IMR-90 (cell line): ENCODE measurements around the gene TAF4. TPM values are rescaled to one million over a fixed set of nuclear protein-coding genes. Genes with fewer than 3 reads are reported as not detected.

ENCODE experiments used
- ATAC-seq: fragments of 200-7000 bp; cut with Tn5 transposase; 2 replicates; pipeline ENCODE4 v1.9.1; 2020; ENCODE audit warnings: low read depth, mild to moderate bottlenecking, moderate library complexity
- BruUV-seq: library from RNA; stranded (reverse); fragments of 400-500 nt; replicated peaks from 2 replicates; lab custom pipeline; 2021; lab: Mats Ljungman, UMichigan
- CTCF ChIA-PET: fragments of 300-600 bp; formaldehyde crosslinking; extraction: SDS; loops from one replicate; lab custom pipeline; 2021; ENCODE audit warnings: antibody characterized with exemption; lab: Yijun Ruan, JAX
- POLR2A ChIA-PET: fragments of 300-600 bp; sonication (Branson Sonifier 250); formaldehyde crosslinking; loops from one replicate; lab custom pipeline; 2022; ENCODE audit warnings: antibody characterized with exemption; ENCODE audit not compliant: unreplicated experiment; lab: Charles Lee
- DNase-seq: peaks from one replicate; pipeline ENCODE4 v3.0.0; 2013
- H2AFZ ChIP-seq: replicated peaks from 2 replicates; pipeline ENCODE3; 2013; ENCODE audit warnings: low read length, mild to moderate bottlenecking; ENCODE audit not compliant: poor library complexity
- H2AK5ac ChIP-seq: 2 replicates; pipeline ENCODE4 v1.6.1; 2013; ENCODE audit warnings: low read depth, low read length, inconsistent platforms
- H2AK9ac ChIP-seq: replicated peaks from 2 replicates; pipeline ENCODE3; 2013; ENCODE audit warnings: mild to moderate bottlenecking, low read depth, low read length, moderate library complexity; ENCODE audit not compliant: poor library complexity
- H2BK120ac ChIP-seq: 2 replicates; pipeline ENCODE4 v1.6.1; 2013; ENCODE audit warnings: low read depth, low read length, inconsistent platforms
- H2BK15ac ChIP-seq: 3 replicates; pipeline ENCODE4 v1.6.1; 2013; ENCODE audit warnings: low read depth, low read length, inconsistent platforms
- H2BK20ac ChIP-seq: 2 replicates; pipeline ENCODE4 v1.6.1; 2013; ENCODE audit warnings: low read depth, mild to moderate bottlenecking, inconsistent platforms, low read length, moderate library complexity
- H2BK5ac ChIP-seq: 2 replicates; pipeline ENCODE4 v1.6.1; 2013; ENCODE audit warnings: mild to moderate bottlenecking, low read depth, low read length, inconsistent platforms; ENCODE audit not compliant: poor library complexity, severe bottlenecking
- H3K14ac ChIP-seq: replicated peaks from 2 replicates; pipeline ENCODE4 v1.6.1; 2013; ENCODE audit warnings: low read depth, low read length, inconsistent platforms
- H3K18ac ChIP-seq: 2 replicates; pipeline ENCODE4 v1.6.1; 2013; ENCODE audit warnings: low read depth, low read length, control low read depth
- H3K23ac ChIP-seq: 2 replicates; pipeline ENCODE4 v1.6.1; 2013; ENCODE audit warnings: low read depth, low read length, inconsistent platforms
- H3K27ac ChIP-seq: 2 replicates; pipeline ENCODE4 v1.5.1; 2013; ENCODE audit warnings: mild to moderate bottlenecking, control low read depth, low read length; ENCODE audit not compliant: insufficient read depth
- H3K27me3 ChIP-seq: 2 replicates; pipeline ENCODE4 v1.6.1; 2013; ENCODE audit warnings: low read length; ENCODE audit not compliant: control insufficient read depth, insufficient read depth
- H3K36me3 ChIP-seq: 2 replicates; pipeline ENCODE4 v1.6.1; 2013; ENCODE audit warnings: low read length, mixed read lengths; ENCODE audit not compliant: control insufficient read depth, insufficient read depth
- H3K4ac ChIP-seq: 2 replicates; pipeline ENCODE4 v1.6.1; 2013; ENCODE audit warnings: low read depth, low read length, inconsistent platforms
- H3K4me1 ChIP-seq: 2 replicates; pipeline ENCODE4 v1.6.1; 2013; ENCODE audit warnings: low read length, mixed read lengths; ENCODE audit not compliant: control insufficient read depth, insufficient read depth
- H3K4me2 ChIP-seq: 2 replicates; pipeline ENCODE4 v1.6.1; 2013; ENCODE audit warnings: low read depth, mild to moderate bottlenecking, control low read depth, low read length, moderate library complexity
- H3K4me3 ChIP-seq: 2 replicates; pipeline ENCODE4 v1.5.1; 2013; ENCODE audit warnings: low read depth, mild to moderate bottlenecking, control low read depth, low read length, moderate library complexity; ENCODE audit not compliant: insufficient read depth
- H3K56ac ChIP-seq: 2 replicates; pipeline ENCODE4 v1.6.1; 2013; ENCODE audit warnings: low read length, inconsistent platforms; ENCODE audit not compliant: insufficient read depth; ENCODE audit errors: extremely low read depth
- H3K79me1 ChIP-seq, 2 experiments: 2 replicates each; pipeline ENCODE4 v1.6.1; 2013; ENCODE audit warnings: low read length in 2 of 2, inconsistent platforms in 1 of 2, low read depth in 1 of 2
- H3K9ac ChIP-seq: 2 replicates; pipeline ENCODE4 v1.6.1; 2013; ENCODE audit warnings: low read depth, low read length, control low read depth
- H3K9me1 ChIP-seq: 2 replicates; pipeline ENCODE4 v1.6.1; 2013; ENCODE audit warnings: low read length, inconsistent platforms; ENCODE audit not compliant: insufficient read depth
- H3K9me3 ChIP-seq: 2 replicates; pipeline ENCODE4 v1.6.1; 2013; ENCODE audit warnings: low read length; ENCODE audit not compliant: control insufficient read depth, insufficient read depth
- H4K20me1 ChIP-seq: 2 replicates; pipeline ENCODE4 v1.6.1; 2013; ENCODE audit warnings: low read length, inconsistent platforms; ENCODE audit not compliant: insufficient read depth
- H4K5ac ChIP-seq: 2 replicates; pipeline ENCODE4 v1.6.1; 2013; ENCODE audit warnings: mild to moderate bottlenecking, low read depth, low read length, control low read depth
- H4K8ac ChIP-seq, 2 experiments: 2 replicates each; pipeline ENCODE4 v1.6.1; 2013; ENCODE audit warnings: low read depth in 2 of 2, low read length in 2 of 2, control low read depth in 1 of 2, inconsistent platforms in 1 of 2
- H4K91ac ChIP-seq: 2 replicates; pipeline ENCODE4 v1.6.1; 2013; ENCODE audit warnings: low read depth, low read length, inconsistent platforms; ENCODE audit not compliant: insufficient read depth
- BHLHE40 ChIP-seq: fragments of 150-350 bp; IDR thresholded peaks from 2 replicates; pipeline ENCODE4 v1.6.1; 2016; ENCODE audit warnings: mild to moderate bottlenecking, low read depth, low read length
- CEBPB ChIP-seq: IDR thresholded peaks from 2 replicates; pipeline ENCODE4 v1.6.1; 2012; ENCODE audit warnings: low read depth, low read length, improper control_type of control experiment
- CHD1 ChIP-seq: IDR thresholded peaks from 2 replicates; pipeline ENCODE4 v1.6.1; 2012; ENCODE audit warnings: low read depth, low read length, improper control_type of control experiment
- FOS ChIP-seq: fragments of 150-350 bp; IDR thresholded peaks from 2 replicates; pipeline ENCODE4 v1.6.1; 2016; ENCODE audit warnings: low read depth, low read length
- MAFK ChIP-seq: IDR thresholded peaks from 2 replicates; pipeline ENCODE4 v1.6.1; 2012; ENCODE audit warnings: low read depth, low read length, improper control_type of control experiment
- MAZ ChIP-seq: IDR thresholded peaks from 2 replicates; pipeline ENCODE4 v1.6.1; 2012; ENCODE audit warnings: low read depth, mild to moderate bottlenecking, low read length, improper control_type of control experiment, moderate library complexity, borderline replicate concordance
- MXI1 ChIP-seq: IDR thresholded peaks from 2 replicates; pipeline ENCODE4 v1.6.1; 2012; ENCODE audit warnings: low read depth, mild to moderate bottlenecking, low read length, moderate library complexity, borderline replicate concordance
- NFE2L2 ChIP-seq: fragments of 150-350 bp; IDR thresholded peaks from 2 replicates; pipeline ENCODE4 v1.6.1; 2016; ENCODE audit warnings: low read depth, mild to moderate bottlenecking, low read length
- POLR2A ChIP-seq: IDR thresholded peaks from 2 replicates; pipeline ENCODE4 v1.6.1; 2012; ENCODE audit warnings: mild to moderate bottlenecking, low read depth, low read length
- RAD21 ChIP-seq: IDR thresholded peaks from 2 replicates; pipeline ENCODE4 v1.6.1; 2012; ENCODE audit warnings: low read length, improper control_type of control experiment
- RCOR1 ChIP-seq: IDR thresholded peaks from 2 replicates; pipeline ENCODE4 v1.6.1; 2012; ENCODE audit warnings: mild to moderate bottlenecking, low read length, improper control_type of control experiment; ENCODE audit not compliant: insufficient replicate concordance
- RFX5 ChIP-seq: IDR thresholded peaks from 2 replicates; pipeline ENCODE4 v1.8.0; 2012; ENCODE audit warnings: low read depth, mild to moderate bottlenecking, low read length, moderate library complexity
- SMC3 ChIP-seq: fragments of 150-350 bp; IDR thresholded peaks from 2 replicates; pipeline ENCODE4 v1.6.1; 2016; ENCODE audit warnings: low read depth, mild to moderate bottlenecking, antibody characterized with exemption, low read length, moderate library complexity
- WGBS, 2 experiments: methylation state at CpG; one replicate each; pipeline versions ENCODE4 v1.1.5 to v1.1.7; 2013; ENCODE audit warnings: missing lambda C conversion rate in 2 of 2; ENCODE audit not compliant: insufficient read length in 1 of 2; ENCODE audit errors: extremely low coverage in 2 of 2; 5-methylcytosine and 5-hydroxymethylcytosine counted together
- dilution Hi-C: fragments of 300-500 bp; cut with HindIII; formaldehyde crosslinking; loops from one replicate; pipeline ENCODE4 v1.14.3; 2018; ENCODE audit warnings: low sequenced_read_pairs; ENCODE audit not compliant: unreplicated experiment
- in situ Hi-C: fragments of 300-500 bp; cut with MboI; formaldehyde crosslinking; loops from 3 replicates; pipeline ENCODE4 v1.14.3; 2019; ENCODE audit warnings: low sequenced_read_pairs, inconsistent platforms, mixed read lengths
- intact Hi-C: fragments of 100-400 bp; cut with micrococcal nuclease; formaldehyde crosslinking; loops from 2 replicates; pipeline ENCODE4 v1.10.0; 2022
- polyA plus RNA-seq, 3 experiments: library from polyadenylated mRNA; depleted of rRNA; stranded (reverse); fragments of >200 nt; gene quantifications; 2 replicates each; pipeline ENCODE4 v1.2.3, GENCODE V29; 2012; ENCODE audit warnings: low replicate concordance in 1 of 3
- total RNA-seq: library from RNA; depleted of rRNA; stranded (reverse); fragments of >200 nt; gene quantifications from 2 replicates; pipeline ENCODE4 v1.2.3, GENCODE V29; 2012
- TF ChIP-seq, protein P1 (sequence below): fragments of 150-350 bp; IDR thresholded peaks from 2 replicates; pipeline ENCODE4 v1.6.1; 2016; ENCODE audit warnings: low read depth, mild to moderate bottlenecking, low read length, moderate library complexity, borderline replicate concordance
- TF ChIP-seq, protein P2 (sequence below): fragments of 150-350 bp; IDR thresholded peaks from 2 replicates; pipeline ENCODE4 v1.6.1; 2017; ENCODE audit warnings: mild to moderate bottlenecking, antibody characterized with exemption, low read length, low read depth
- TF ChIP-seq, protein P3 (sequence below): conservative IDR thresholded peaks from 2 replicates; pipeline ENCODE4 v1.5.1; 2012; ENCODE audit warnings: mild to moderate bottlenecking, low read depth, low read length, improper control_type of control experiment

TAF4 gene
- total and polyA plus RNA-seq, 2 of the 4 experiments (the other 2 are of a cell fraction), result 1.4 to 5.1 TPM

DNA sequence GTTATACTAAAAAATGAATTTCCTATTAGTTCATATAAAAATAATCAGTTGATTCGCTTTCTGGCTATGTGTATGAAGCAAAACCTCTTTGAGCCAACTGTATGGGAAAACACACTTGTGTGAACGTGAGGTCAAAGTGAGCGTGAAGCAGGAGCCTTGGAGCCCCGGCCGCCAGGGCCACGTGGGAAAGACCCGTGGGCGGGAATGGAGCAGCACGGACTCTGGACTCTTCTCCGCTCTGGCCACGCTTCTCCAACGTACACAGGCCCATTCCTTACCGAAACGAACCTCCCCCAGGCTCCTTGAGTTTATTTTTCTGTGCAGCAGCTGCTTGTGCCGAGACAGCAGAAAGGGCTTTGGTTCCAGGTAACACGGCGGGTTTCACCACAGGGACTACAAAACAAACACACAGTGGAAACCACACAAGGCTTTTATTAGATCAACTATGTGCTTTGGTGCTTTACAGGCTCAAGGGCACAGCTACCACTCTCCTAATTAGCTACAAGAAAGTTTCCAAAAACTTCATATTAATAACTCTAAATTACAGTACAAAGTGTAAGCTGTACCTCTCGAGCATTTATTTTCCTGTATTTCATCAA is 62.7 kb downstream of the TAF4 start:
- Histone ChIP-seq H4K91ac (no peak overlapping the region), H3K4me2 (no peak overlapping the region), H2BK5ac (no peak overlapping the region), H3K9me3 (no peaks in the 10 kb centered on the region), H4K5ac (no peak overlapping the region), H3K4ac (no peak overlapping the region), H2AK5ac (no peak overlapping the region), H3K9me1 (no peaks in the 10 kb centered on the region), H3K36me3 (peaks cover 72% of the 10 kb centered on the region), H2BK15ac (no peak overlapping the region), H4K20me1 (no peaks in the 10 kb centered on the region), H3K79me1 (no peaks in the 10 kb centered on the region; a peak in 1 of 4 replicates), H3K56ac (no peak overlapping the region), H2AFZ (no peak overlapping the region), H3K4me1 (no peaks in the 10 kb centered on the region), H3K18ac (no peak overlapping the region), H3K4me3 (no peak overlapping the region), H3K27me3 (no peaks in the 10 kb centered on the region), H2AK9ac (no peak overlapping the region), H3K27ac (no peak overlapping the region), H4K8ac (no peak overlapping the region), H2BK20ac (no peak overlapping the region), H3K23ac (no peak overlapping the region), H3K9ac (no peak overlapping the region), H2BK120ac (no peak overlapping the region), H3K14ac (no peak overlapping the region)
- no peak for TF ChIP-seq MAZ
- TF ChIP-seq RAD21, result no peak
- TF ChIP-seq NFE2L2, result no peak
- no peak for TF ChIP-seq POLR2A
- no peak for TF ChIP-seq CEBPB
- no peak for TF ChIP-seq SMC3
- TF ChIP-seq, protein P1, sequence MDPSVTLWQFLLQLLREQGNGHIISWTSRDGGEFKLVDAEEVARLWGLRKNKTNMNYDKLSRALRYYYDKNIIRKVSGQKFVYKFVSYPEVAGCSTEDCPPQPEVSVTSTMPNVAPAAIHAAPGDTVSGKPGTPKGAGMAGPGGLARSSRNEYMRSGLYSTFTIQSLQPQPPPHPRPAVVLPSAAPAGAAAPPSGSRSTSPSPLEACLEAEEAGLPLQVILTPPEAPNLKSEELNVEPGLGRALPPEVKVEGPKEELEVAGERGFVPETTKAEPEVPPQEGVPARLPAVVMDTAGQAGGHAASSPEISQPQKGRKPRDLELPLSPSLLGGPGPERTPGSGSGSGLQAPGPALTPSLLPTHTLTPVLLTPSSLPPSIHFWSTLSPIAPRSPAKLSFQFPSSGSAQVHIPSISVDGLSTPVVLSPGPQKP, result no peak
- TF ChIP-seq RFX5, result no peak
- no peak for TF ChIP-seq MAFK
- no peak for TF ChIP-seq RCOR1
- TF ChIP-seq CHD1, result no peak
- TF ChIP-seq, protein P2, sequence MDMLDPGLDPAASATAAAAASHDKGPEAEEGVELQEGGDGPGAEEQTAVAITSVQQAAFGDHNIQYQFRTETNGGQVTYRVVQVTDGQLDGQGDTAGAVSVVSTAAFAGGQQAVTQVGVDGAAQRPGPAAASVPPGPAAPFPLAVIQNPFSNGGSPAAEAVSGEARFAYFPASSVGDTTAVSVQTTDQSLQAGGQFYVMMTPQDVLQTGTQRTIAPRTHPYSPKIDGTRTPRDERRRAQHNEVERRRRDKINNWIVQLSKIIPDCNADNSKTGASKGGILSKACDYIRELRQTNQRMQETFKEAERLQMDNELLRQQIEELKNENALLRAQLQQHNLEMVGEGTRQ, result no peak
- no peak for TF ChIP-seq FOS
- TF ChIP-seq, protein P3, sequence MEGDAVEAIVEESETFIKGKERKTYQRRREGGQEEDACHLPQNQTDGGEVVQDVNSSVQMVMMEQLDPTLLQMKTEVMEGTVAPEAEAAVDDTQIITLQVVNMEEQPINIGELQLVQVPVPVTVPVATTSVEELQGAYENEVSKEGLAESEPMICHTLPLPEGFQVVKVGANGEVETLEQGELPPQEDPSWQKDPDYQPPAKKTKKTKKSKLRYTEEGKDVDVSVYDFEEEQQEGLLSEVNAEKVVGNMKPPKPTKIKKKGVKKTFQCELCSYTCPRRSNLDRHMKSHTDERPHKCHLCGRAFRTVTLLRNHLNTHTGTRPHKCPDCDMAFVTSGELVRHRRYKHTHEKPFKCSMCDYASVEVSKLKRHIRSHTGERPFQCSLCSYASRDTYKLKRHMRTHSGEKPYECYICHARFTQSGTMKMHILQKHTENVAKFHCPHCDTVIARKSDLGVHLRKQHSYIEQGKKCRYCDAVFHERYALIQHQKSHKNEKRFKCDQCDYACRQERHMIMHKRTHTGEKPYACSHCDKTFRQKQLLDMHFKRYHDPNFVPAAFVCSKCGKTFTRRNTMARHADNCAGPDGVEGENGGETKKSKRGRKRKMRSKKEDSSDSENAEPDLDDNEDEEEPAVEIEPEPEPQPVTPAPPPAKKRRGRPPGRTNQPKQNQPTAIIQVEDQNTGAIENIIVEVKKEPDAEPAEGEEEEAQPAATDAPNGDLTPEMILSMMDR, result no peak
- no peak for TF ChIP-seq MXI1
- no peak for TF ChIP-seq BHLHE40
- dilution Hi-C loops (no loop called here), intact Hi-C loops (no loop called here), in situ Hi-C loops (loop anchor here (25.0 kb wide), 1 partner anchor 384 kb away; the partner anchor contains the start of gene RPS21)
- 95% methylated on average over 6 of the region's 18 CpGs; no CpG with 5 or more reads in 1 of the 2 experiments for WGBS, 2 experiments
- POLR2A ChIA-PET, result no interaction called here
- no peak for DNase-seq
- BruUV-seq, result no TSS peak
- ATAC-seq, result no peak
- CTCF ChIA-PET, result no interaction called here
